ENCODE data around the gene AKT1. TPM values are rescaled to one million over a fixed set of nuclear protein-coding genes. Genes with fewer than 3 reads are reported as not detected.
A peak's percentile ranks its signal among the peaks of the same experiment; 100 is the strongest.

Gene AKT1
- total and polyA plus RNA-seq, 2 of the 13 experiments (the other 11 are each of a cell fraction or from before 2014, with no cell fraction given): 96.2 to 116 TPM

DNA sequence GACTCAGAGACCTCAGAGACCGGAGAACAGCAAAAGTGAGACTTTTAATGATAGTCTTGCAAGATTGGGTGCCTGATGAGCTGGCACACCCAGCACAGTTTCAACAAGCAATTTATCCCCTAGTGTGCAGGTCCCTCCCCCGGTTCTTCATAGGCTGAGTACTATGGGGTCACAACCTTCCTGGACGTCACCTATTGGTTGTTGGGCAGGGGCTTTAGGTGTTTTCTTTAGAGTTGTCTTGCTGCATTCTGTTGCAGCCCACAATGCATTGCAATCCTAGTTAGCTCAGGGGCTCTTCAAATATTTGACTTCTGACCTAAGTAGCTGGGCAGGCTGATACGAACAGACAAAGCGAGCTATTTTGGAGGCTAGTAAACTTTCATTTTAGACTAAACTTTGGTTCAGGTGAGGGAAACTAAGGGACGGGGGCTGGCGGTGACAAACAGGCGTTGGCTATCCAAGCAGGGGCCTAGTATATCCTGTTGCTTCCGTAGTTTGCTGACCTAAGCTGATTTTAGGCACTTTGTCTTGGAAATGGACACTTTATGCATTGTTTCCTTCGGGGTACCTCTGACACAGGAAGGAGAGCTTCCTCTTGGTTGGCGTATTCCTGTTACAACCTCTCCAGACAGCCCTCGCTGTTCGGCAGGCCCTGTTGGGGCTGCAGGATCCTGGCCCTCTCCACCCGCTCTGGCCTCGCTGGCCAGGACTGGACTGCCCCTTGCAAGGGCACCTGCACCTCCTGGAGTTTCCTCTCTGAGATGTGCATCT is 28.5 kb downstream of the AKT1 start (continued):
- peak; percentile 13; the same call in 1 of the 2 replicates for TF ChIP-seq ZBTB20 (CRISPR knock-in tag; IDR thresholded peaks at IDR 0.05; ENCODE audit: borderline replicate concordance, low read depth)
- TF ChIP-seq MIER2 (CRISPR knock-in tag; IDR thresholded peaks at IDR 0.05): no peak
- peak; percentile 81 for TF ChIP-seq NR2F6 (IDR thresholded peaks at IDR 0.05)
- peak; percentile 63 for TF ChIP-seq NR2F6 (CRISPR knock-in tag; IDR thresholded peaks at IDR 0.05)
- TF ChIP-seq ZNF589 (CRISPR knock-in tag; conservative IDR thresholded peaks at IDR 0.05): no peak
- TF ChIP-seq POGK (CRISPR knock-in tag; conservative IDR thresholded peaks at IDR 0.05): 0 out of 2 replicates have a peak, but pooled peaks have one; percentile 53
- TF ChIP-seq RAD21 (CRISPR knock-in tag; IDR thresholded peaks at IDR 0.05): peak; percentile 7; the same call in 1 of the 2 replicates
- peak; percentile 15 to 77; a peak in 3 of 4 replicates for TF ChIP-seq NR2F1 (CRISPR knock-in tag; IDR thresholded peaks at IDR 0.05)
- TF ChIP-seq ZNF784 (CRISPR knock-in tag; IDR thresholded peaks at IDR 0.05; ENCODE audit: borderline replicate concordance): no peak
- TF ChIP-seq ZNF768 (CRISPR knock-in tag; IDR thresholded peaks at IDR 0.05): peak; percentile 42; the same call in 1 of the 2 replicates
- TF ChIP-seq, protein P1, sequence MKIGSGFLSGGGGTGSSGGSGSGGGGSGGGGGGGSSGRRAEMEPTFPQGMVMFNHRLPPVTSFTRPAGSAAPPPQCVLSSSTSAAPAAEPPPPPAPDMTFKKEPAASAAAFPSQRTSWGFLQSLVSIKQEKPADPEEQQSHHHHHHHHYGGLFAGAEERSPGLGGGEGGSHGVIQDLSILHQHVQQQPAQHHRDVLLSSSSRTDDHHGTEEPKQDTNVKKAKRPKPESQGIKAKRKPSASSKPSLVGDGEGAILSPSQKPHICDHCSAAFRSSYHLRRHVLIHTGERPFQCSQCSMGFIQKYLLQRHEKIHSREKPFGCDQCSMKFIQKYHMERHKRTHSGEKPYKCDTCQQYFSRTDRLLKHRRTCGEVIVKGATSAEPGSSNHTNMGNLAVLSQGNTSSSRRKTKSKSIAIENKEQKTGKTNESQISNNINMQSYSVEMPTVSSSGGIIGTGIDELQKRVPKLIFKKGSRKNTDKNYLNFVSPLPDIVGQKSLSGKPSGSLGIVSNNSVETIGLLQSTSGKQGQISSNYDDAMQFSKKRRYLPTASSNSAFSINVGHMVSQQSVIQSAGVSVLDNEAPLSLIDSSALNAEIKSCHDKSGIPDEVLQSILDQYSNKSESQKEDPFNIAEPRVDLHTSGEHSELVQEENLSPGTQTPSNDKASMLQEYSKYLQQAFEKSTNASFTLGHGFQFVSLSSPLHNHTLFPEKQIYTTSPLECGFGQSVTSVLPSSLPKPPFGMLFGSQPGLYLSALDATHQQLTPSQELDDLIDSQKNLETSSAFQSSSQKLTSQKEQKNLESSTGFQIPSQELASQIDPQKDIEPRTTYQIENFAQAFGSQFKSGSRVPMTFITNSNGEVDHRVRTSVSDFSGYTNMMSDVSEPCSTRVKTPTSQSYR (CRISPR knock-in tag; IDR thresholded peaks at IDR 0.05; ENCODE audit: borderline replicate concordance): no peak
- peak; percentile 79 for TF ChIP-seq ASH2L (IDR thresholded peaks at IDR 0.05; ENCODE audit: insufficient read length, low read depth, low read length)
- TF ChIP-seq, protein P2, sequence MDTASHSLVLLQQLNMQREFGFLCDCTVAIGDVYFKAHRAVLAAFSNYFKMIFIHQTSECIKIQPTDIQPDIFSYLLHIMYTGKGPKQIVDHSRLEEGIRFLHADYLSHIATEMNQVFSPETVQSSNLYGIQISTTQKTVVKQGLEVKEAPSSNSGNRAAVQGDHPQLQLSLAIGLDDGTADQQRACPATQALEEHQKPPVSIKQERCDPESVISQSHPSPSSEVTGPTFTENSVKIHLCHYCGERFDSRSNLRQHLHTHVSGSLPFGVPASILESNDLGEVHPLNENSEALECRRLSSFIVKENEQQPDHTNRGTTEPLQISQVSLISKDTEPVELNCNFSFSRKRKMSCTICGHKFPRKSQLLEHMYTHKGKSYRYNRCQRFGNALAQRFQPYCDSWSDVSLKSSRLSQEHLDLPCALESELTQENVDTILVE (CRISPR knock-in tag; IDR thresholded peaks at IDR 0.05): no peak; the same call in 1 of the 2 replicates
- TF ChIP-seq MNT (IDR thresholded peaks at IDR 0.05): no peak; the same call in 1 of the 2 replicates
- no peak for TF ChIP-seq ARNT (IDR thresholded peaks at IDR 0.05)
- no peak for TF ChIP-seq ZNF251 (CRISPR knock-in tag; IDR thresholded peaks at IDR 0.05)
- TF ChIP-seq, protein P3, sequence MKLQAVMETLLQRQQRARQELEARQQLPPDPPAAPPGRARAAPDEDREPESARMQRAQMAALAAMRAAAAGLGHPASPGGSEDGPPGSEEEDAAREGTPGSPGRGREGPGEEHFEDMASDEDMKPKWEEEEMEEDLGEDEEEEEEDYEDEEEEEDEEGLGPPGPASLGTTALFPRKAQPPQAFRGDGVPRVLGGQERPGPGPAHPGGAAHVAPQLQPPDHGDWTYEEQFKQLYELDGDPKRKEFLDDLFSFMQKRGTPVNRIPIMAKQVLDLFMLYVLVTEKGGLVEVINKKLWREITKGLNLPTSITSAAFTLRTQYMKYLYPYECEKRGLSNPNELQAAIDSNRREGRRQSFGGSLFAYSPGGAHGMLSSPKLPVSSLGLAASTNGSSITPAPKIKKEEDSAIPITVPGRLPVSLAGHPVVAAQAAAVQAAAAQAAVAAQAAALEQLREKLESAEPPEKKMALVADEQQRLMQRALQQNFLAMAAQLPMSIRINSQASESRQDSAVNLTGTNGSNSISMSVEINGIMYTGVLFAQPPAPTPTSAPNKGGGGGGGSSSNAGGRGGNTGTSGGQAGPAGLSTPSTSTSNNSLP (IDR thresholded peaks at IDR 0.05; ENCODE audit: low read depth, low read length): no peak; the same call in 1 of the 2 replicates
- TF ChIP-seq AGO2 (optimal IDR thresholded peaks at IDR 0.05; ENCODE audit: low read depth, low read length): no peak
- peak; percentile 72; the same call in 1 of the 2 replicates for TF ChIP-seq ZFY (CRISPR knock-in tag; IDR thresholded peaks at IDR 0.05)
